ENCODE data around the gene TLL1.

DNA sequence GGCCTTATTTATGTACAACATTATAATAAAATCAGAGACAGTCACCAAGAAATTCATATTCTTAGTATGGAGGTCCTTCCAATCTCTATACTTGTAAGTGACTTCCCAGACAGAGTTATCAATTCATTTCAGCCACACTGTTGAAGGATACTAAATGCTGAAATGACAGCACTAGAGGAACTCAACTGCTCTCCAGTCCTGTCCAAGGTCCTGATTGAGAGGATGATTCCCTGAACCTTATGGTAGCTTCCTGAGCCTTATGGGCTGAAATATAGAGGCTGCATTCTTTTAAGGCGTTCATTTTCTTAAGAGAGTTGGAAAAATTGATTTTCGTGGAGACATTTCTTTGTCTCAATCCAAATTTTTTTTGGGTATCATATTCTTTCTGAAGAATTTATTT, 205.9 kb downstream of the TLL1 start:
- TF ChIP-seq, protein P1, sequence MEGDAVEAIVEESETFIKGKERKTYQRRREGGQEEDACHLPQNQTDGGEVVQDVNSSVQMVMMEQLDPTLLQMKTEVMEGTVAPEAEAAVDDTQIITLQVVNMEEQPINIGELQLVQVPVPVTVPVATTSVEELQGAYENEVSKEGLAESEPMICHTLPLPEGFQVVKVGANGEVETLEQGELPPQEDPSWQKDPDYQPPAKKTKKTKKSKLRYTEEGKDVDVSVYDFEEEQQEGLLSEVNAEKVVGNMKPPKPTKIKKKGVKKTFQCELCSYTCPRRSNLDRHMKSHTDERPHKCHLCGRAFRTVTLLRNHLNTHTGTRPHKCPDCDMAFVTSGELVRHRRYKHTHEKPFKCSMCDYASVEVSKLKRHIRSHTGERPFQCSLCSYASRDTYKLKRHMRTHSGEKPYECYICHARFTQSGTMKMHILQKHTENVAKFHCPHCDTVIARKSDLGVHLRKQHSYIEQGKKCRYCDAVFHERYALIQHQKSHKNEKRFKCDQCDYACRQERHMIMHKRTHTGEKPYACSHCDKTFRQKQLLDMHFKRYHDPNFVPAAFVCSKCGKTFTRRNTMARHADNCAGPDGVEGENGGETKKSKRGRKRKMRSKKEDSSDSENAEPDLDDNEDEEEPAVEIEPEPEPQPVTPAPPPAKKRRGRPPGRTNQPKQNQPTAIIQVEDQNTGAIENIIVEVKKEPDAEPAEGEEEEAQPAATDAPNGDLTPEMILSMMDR (IDR thresholded peaks at IDR 0.05): no peak
- no peak for TF ChIP-seq RXRA (IDR thresholded peaks at IDR 0.05; ENCODE audit: borderline replicate concordance, low read depth)
- no peak for TF ChIP-seq POLR2AphosphoS5 (IDR thresholded peaks at IDR 0.05; ENCODE audit: low read depth, low read length)
- no peak for TF ChIP-seq TEAD4 (IDR thresholded peaks at IDR 0.05; ENCODE audit: borderline replicate concordance, insufficient read depth)

Measured in SK-N-SH (cell line).